Hepatocyte (in vitro differentiated cells): ENCODE measurements around the gene PCDHB11. TPM values are rescaled to one million over a fixed set of nuclear protein-coding genes. Genes with fewer than 3 reads are reported as not detected.
"Not testable (repeated sequence)": the region's sequence is repeated elsewhere in the genome, so short reads cannot be mapped to it uniquely, and the experiment has no call there.

Experiments
- DNase-seq: peaks from one replicate; pipeline ENCODE4 v3.0.0-alpha.2; 2016; ENCODE audit warnings: low spot score
- H2AFZ ChIP-seq: fragments of 200-600 bp; sonication (generic); 2 replicates; pipeline ENCODE4 v1.6.0; 2016; ENCODE audit warnings: antibody characterized with exemption, mild to moderate bottlenecking
- H3K27ac ChIP-seq: fragments of 200-600 bp; sonication (generic); 2 replicates; pipeline ENCODE4 v1.5.1; 2016; ENCODE audit warnings: mild to moderate bottlenecking
- H3K27me3 ChIP-seq: fragments of 200-600 bp; sonication (generic); 2 replicates; pipeline ENCODE4 v1.6.1; 2016
- H3K36me3 ChIP-seq: fragments of 200-600 bp; sonication (generic); replicated peaks from 2 replicates; pipeline ENCODE4 v1.5.1; 2016; ENCODE audit warnings: low read depth; ENCODE audit not compliant: insufficient read depth
- H3K4me1 ChIP-seq: fragments of 200-600 bp; sonication (generic); 2 replicates; pipeline ENCODE4 v1.5.1; 2016; ENCODE audit warnings: mild to moderate bottlenecking, moderate library complexity; ENCODE audit not compliant: insufficient read depth
- H3K4me2 ChIP-seq: fragments of 200-600 bp; sonication (generic); 2 replicates; pipeline ENCODE4 v1.6.0; 2016
- H3K4me3 ChIP-seq: fragments of 200-600 bp; sonication (generic); 2 replicates; pipeline ENCODE4 v1.5.1; 2016; ENCODE audit warnings: mild to moderate bottlenecking
- H3K79me2 ChIP-seq: fragments of 200-600 bp; sonication (generic); 2 replicates; pipeline ENCODE4 v1.6.0; 2017; ENCODE audit warnings: mild to moderate bottlenecking
- H3K9me2 ChIP-seq: fragments of 200-600 bp; sonication (generic); replicated peaks from 2 replicates; pipeline ENCODE4 v1.6.0; 2017; ENCODE audit warnings: mild to moderate bottlenecking; ENCODE audit not compliant: insufficient read depth
- H3K9me3 ChIP-seq: fragments of 200-600 bp; sonication (generic); 2 replicates; pipeline ENCODE4 v1.5.1; 2016; ENCODE audit warnings: low read depth, mild to moderate bottlenecking
- H4K20me1 ChIP-seq: fragments of 200-600 bp; sonication (generic); 2 replicates; pipeline ENCODE4 v1.6.0; 2016; ENCODE audit warnings: mild to moderate bottlenecking; ENCODE audit not compliant: insufficient read depth, poor library complexity, severe bottlenecking
- EZH2 ChIP-seq: fragments of 200-600 bp; sonication (generic); IDR thresholded peaks from 2 replicates; pipeline ENCODE4 v1.6.1; 2016; ENCODE audit warnings: antibody characterized with exemption, mild to moderate bottlenecking, borderline replicate concordance
- EZH2phosphoT487 ChIP-seq: fragments of 200-600 bp; sonication (generic); IDR thresholded peaks from one replicate; pipeline ENCODE4 v1.6.1; 2018; ENCODE audit warnings: antibody characterized with exemption, mild to moderate bottlenecking, low read depth, moderate library complexity; ENCODE audit not compliant: unreplicated experiment, severe bottlenecking
- WGBS: methylation state at CpG from one replicate; pipeline ENCODE4 v1.1.6; 2016; ENCODE audit warnings: low lambda C conversion rate; ENCODE audit errors: missing lambda C conversion rate; 5-methylcytosine and 5-hydroxymethylcytosine counted together
- polyA plus RNA-seq: library from polyadenylated mRNA; unstranded; fragments of >200 nt; fragmentation: Nextera tagmentation; extraction: Ambion mirVana; gene quantifications from 2 replicates; pipeline ENCODE4 v1.2.1, GENCODE V29; 2016
- total RNA-seq: library from RNA; depleted of rRNA; stranded (reverse); fragments of >200 nt; gene quantifications from 2 replicates; pipeline ENCODE4 v1.2.3, GENCODE V29; 2014
- TF ChIP-seq, protein P1 (sequence below): fragments of 200-600 bp; sonication (generic); IDR thresholded peaks from 2 replicates; pipeline ENCODE4 v1.5.1; 2016; ENCODE audit warnings: antibody characterized with exemption, mild to moderate bottlenecking; ENCODE audit not compliant: poor library complexity

PCDHB11 gene
- total and polyA plus RNA-seq, 2 experiments from 2014 or later = 1.8 to 2.1 TPM

DNA sequence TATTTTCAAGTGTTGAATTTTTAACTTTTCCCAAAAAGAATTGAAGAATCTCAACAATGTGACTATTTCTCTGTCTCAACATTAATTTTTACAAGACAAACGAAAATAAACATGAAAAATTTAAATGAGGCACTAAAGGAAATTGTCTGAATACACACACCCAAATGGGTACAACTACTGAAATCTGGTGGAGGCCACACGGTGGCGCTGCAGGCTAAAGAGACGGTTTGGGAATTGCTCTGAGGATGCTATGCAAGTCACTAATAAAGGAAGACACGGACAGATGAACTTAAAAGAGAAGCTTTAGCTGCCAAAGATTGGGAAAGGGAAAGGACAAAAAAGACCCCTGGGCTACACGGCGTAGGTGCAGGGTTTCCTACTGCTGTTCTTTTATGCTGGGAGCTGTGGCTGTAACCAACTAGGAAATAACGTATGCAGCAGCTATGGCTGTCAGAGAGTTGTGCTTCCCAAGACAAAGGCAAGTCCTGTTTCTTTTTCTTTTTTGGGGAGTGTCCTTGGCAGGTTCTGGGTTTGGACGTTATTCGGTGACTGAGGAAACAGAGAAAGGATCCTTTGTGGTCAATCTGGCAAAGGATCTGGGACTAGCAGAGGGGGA, 7.2 kb upstream of the PCDHB11 start, which contains the start of gene PCDHB10:
Gene PCDHB10 (plus strand): TSS at position 244 of the 616 bp plus-strand sequence. CDS start 200 bp downstream, at position 444.
- H3K4me1 ChIP-seq = no peaks in the 10 kb centered on the region
- H4K20me1 ChIP-seq = no peaks in the 10 kb centered on the region
- TF ChIP-seq, protein P1, sequence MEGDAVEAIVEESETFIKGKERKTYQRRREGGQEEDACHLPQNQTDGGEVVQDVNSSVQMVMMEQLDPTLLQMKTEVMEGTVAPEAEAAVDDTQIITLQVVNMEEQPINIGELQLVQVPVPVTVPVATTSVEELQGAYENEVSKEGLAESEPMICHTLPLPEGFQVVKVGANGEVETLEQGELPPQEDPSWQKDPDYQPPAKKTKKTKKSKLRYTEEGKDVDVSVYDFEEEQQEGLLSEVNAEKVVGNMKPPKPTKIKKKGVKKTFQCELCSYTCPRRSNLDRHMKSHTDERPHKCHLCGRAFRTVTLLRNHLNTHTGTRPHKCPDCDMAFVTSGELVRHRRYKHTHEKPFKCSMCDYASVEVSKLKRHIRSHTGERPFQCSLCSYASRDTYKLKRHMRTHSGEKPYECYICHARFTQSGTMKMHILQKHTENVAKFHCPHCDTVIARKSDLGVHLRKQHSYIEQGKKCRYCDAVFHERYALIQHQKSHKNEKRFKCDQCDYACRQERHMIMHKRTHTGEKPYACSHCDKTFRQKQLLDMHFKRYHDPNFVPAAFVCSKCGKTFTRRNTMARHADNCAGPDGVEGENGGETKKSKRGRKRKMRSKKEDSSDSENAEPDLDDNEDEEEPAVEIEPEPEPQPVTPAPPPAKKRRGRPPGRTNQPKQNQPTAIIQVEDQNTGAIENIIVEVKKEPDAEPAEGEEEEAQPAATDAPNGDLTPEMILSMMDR = peak; percentile 41
- no peak for TF ChIP-seq EZH2
- no peaks in the 10 kb centered on the region for H3K9me2 ChIP-seq
- no peak within 1 kb of the TSS for H3K4me2 ChIP-seq
- 27% methylated on average over 10 of the region's 10 CpGs for WGBS
- peak; percentile 28 for DNase-seq
- no peaks in the 10 kb centered on the region for H3K79me2 ChIP-seq
- H3K36me3 ChIP-seq = no peaks in the 10 kb centered on the region
- no peak within 1 kb of the TSS for H3K27ac ChIP-seq
- peaks cover 8% of the 10 kb centered on the region for H3K9me3 ChIP-seq
- no peaks in the 10 kb centered on the region for H3K27me3 ChIP-seq
- no peak within 1 kb of the TSS for H3K4me3 ChIP-seq
- H2AFZ ChIP-seq = no peak within 1 kb of the TSS

DNA sequence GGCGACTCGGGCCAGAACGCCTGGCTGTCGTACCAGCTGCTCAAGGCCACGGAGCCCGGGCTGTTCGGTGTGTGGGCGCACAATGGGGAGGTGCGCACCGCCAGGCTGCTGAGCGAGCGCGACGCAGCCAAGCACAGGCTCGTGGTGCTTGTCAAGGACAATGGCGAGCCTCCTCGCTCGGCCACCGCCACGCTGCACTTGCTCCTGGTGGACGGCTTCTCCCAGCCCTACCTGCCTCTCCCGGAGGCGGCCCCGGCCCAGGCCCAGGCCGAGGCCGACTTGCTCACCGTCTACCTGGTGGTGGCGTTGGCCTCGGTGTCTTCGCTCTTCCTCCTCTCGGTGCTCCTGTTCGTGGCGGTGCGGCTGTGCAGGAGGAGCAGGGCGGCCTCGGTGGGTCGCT, 5.1 kb upstream of the PCDHB11 start:
- WGBS = 100% methylated on average over 4 of the region's 37 CpGs
- H3K4me1 ChIP-seq, H3K4me3 ChIP-seq, H3K9me3 ChIP-seq, H3K79me2 ChIP-seq, H3K27me3 ChIP-seq, H4K20me1 ChIP-seq, H2AFZ ChIP-seq, H3K4me2 ChIP-seq, DNase-seq, H3K36me3 ChIP-seq, H3K27ac ChIP-seq, H3K9me2 ChIP-seq: not testable (repeated sequence)

DNA sequence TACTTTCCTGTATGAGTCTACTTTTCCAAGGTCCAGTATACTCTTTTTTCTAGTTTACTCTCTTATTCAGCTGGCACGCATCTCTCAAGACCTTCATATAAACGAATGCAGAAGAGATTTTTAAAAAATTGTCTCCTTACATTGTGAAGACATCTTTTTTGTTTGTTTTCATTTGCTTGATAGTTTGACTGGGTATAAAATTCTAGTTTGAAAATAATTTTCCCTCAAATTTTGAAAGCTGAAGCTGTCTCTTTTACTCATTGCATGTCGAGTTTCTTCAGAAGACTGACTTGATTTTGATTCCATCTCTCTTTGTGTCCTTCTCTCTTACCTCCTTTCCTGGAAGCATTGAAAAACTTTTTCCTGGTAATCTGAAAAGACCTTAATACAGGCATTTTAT, 3.1 kb upstream of the PCDHB11 start:
- Histone ChIP-seq H3K4me1 (no peaks in the 10 kb centered on the region), H3K9me2 (no peaks in the 10 kb centered on the region), H3K4me3 (no peak overlapping the region), H3K79me2 (no peaks in the 10 kb centered on the region), H3K4me2 (no peak overlapping the region), H3K36me3 (no peaks in the 10 kb centered on the region), H3K27ac (no peak overlapping the region), H3K9me3 (peaks cover 8% of the 10 kb centered on the region), H4K20me1 (no peaks in the 10 kb centered on the region), H2AFZ (no peak overlapping the region), H3K27me3 (no peaks in the 10 kb centered on the region)
- no peak for TF ChIP-seq EZH2phosphoT487
- TF ChIP-seq, protein P1 = no peak
- TF ChIP-seq EZH2 = no peak
- 81% methylated on average over 3 of the region's 3 CpGs for WGBS
- no peak for DNase-seq

DNA sequence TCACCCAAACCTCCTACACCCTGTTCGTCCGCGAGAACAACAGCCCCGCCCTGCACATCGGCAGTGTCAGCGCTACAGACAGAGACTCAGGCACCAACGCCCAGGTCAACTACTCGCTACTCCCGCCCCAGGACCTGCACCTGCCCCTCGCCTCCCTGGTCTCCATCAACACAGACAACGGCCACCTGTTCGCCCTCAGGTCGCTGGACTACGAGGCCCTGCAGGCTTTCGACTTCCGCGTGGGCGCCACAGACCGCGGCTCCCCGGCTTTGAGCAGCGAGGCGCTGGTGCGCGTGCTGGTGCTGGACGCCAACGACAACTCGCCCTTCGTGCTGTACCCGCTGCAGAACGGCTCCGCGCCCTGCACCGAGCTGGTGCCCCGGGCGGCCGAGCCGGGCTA, 1.7 kb downstream of the PCDHB11 start:
- H3K36me3 ChIP-seq, H3K9me2 ChIP-seq, H4K20me1 ChIP-seq, H3K9me3 ChIP-seq, H3K79me2 ChIP-seq, H3K27ac ChIP-seq, H3K4me2 ChIP-seq, H3K4me1 ChIP-seq, H3K4me3 ChIP-seq, DNase-seq, H3K27me3 ChIP-seq, H2AFZ ChIP-seq: not testable (repeated sequence)
- WGBS = 52% methylated on average over 23 of the region's 38 CpGs

DNA sequence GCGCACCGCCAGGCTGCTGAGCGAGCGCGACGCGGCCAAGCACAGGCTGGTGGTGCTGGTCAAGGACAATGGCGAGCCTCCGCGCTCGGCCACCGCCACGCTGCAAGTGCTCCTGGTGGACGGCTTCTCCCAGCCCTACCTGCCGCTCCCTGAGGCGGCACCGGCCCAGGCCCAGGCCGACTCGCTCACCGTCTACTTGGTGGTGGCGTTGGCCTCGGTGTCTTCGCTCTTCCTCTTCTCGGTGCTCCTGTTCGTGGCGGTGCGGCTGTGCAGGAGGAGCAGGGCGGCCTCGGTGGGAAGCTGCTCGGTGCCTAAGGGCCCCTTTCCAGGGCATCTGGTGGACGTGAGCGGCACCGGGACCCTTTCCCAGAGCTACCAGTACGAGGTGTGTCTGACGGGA, 2.2 kb downstream of the PCDHB11 start:
- not testable (repeated sequence) for H3K27me3 ChIP-seq, H3K4me2 ChIP-seq, H3K79me2 ChIP-seq, H3K9me3 ChIP-seq, H3K36me3 ChIP-seq, H3K9me2 ChIP-seq, DNase-seq, H4K20me1 ChIP-seq, H3K4me3 ChIP-seq, H2AFZ ChIP-seq, H3K27ac ChIP-seq, H3K4me1 ChIP-seq
- WGBS = 72% methylated on average over 28 of the region's 35 CpGs
